ENCODE results near the gene PTTG1IP.

The PTTG1IP gene

GRCh38 chr21:44815852-44816628 lies 57.5 kb downstream of the PTTG1IP start:
- CTCF ChIA-PET: interaction anchor here (0.6 to 1.6 kb wide), 2 partner anchors 77 to 306 kb away, joined by 3 to 6 read pairs; no protein-coding TSS in a partner anchor
- Histone ChIP-seq H3K36me3 (ENCODE audit: control insufficient read depth in 2 of 2, insufficient read depth in 1 of 2, low read length in 2 of 2) (peaks cover 1 to 16% of the 10 kb centered on the region in 2 experiments; a peak in 2 of 3 replicates), H3K4me1 (ENCODE audit: control insufficient read depth, insufficient read depth, low read length) (no peaks in the 10 kb centered on the region), H3K27ac (ENCODE audit: extremely low read depth, low read depth, low read length) (no peak overlapping the region), H3K9me3 (ENCODE audit: control insufficient read depth, insufficient read depth, low read depth, low read length) (no peaks in the 10 kb centered on the region), H3K4me3 (ENCODE audit: low read depth, low read length) (no peak overlapping the region)
- TF ChIP-seq ZNF701 (tag by site-specific recombination; IDR thresholded peaks at IDR 0.05): no peak
- POLR2A ChIA-PET: interaction anchor here (0.6 to 1.6 kb wide), 3 partner anchors 12 to 14 kb away, joined by 3 to 5 read pairs (median 3); partner anchors contain the start of gene UBE2G2

DNA sequence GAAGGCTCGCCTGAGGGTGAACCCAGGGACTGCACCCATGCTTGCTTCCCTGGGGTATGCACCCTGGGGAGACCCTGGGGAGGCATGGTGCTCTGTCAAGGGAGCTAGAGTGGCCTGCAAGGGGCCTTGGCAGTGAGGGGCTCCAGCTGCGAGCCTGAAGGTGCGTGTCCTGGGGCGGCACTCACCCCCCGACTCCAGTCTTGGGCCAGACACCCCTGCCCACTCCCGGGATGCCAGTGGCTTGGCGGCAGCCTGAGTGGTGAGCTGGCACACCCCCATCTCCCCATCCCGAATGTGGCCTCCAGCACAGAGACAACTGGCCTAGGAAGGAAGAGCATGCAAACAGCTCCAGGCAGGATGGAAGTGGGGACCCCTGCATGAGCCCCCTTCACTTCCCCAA lies 58.3 kb downstream of the PTTG1IP start:
- CTCF ChIA-PET: interaction anchor here (0.6 to 1.6 kb wide), 2 partner anchors 78 to 305 kb away, joined by 3 to 6 read pairs; no protein-coding TSS in a partner anchor
- H3K4me3 ChIP-seq (ENCODE audit: low read depth, low read length): no peak overlapping the region
- no peaks in the 10 kb centered on the region for H3K4me1 ChIP-seq (ENCODE audit: control insufficient read depth, insufficient read depth, low read length)
- no peak overlapping the region for H3K27ac ChIP-seq (ENCODE audit: extremely low read depth, low read depth, low read length)
- no peaks in the 10 kb centered on the region for H3K9me3 ChIP-seq (ENCODE audit: control insufficient read depth, insufficient read depth, low read depth, low read length)
- POLR2A ChIA-PET: interaction anchor here (1.5 to 1.6 kb wide), 2 partner anchors 11 to 14 kb away, joined by 3 read pairs; partner anchors contain the start of gene UBE2G2
- TF ChIP-seq ZNF423 (tag by site-specific recombination; IDR thresholded peaks at IDR 0.05) (0 out of 2 replicates have a peak, but pooled peaks have one; percentile 16), ZNF433 (tag by site-specific recombination; IDR thresholded peaks at IDR 0.05; ENCODE audit: low read depth) (no peak), GLIS1 (tag by site-specific recombination; IDR thresholded peaks at IDR 0.05) (peak; percentile 33; the same call in 1 of the 2 replicates), ZNF571 (tag by site-specific recombination; IDR thresholded peaks at IDR 0.05) (no peak)
- H3K36me3 ChIP-seq (ENCODE audit: control insufficient read depth in 2 of 2, insufficient read depth in 1 of 2, low read length in 2 of 2): peaks cover 5 to 24% of the 10 kb centered on the region in 2 experiments; a peak in 2 of 3 replicates

- Histone ChIP-seq H3K9me3 (ENCODE audit: control insufficient read depth, insufficient read depth, low read depth, low read length) (no peaks in the 10 kb centered on the region), H3K27ac (ENCODE audit: extremely low read depth, low read depth, low read length) (no peak overlapping the region), H3K4me1 (ENCODE audit: control insufficient read depth, insufficient read depth, low read length) (no peaks in the 10 kb centered on the region), H3K4me3 (ENCODE audit: low read depth, low read length) (no peak overlapping the region), H3K36me3 (ENCODE audit: control insufficient read depth in 2 of 2, insufficient read depth in 1 of 2, low read length in 2 of 2) (peaks cover 5 to 30% of the 10 kb centered on the region in 2 experiments; a peak in 2 of 3 replicates)
- ChIA-PET CTCF (interaction anchor here (1.6 kb wide), 1 partner anchor 304 kb away, joined by 6 read pairs; no protein-coding TSS in a partner anchor), POLR2A (interaction anchor here (1.5 kb wide), 1 partner anchor 10 kb away, joined by 3 read pairs; no protein-coding TSS in a partner anchor)
- no peak for TF ChIP-seq ZNF16 (tag by site-specific recombination; IDR thresholded peaks at IDR 0.05; ENCODE audit: low read depth)
- no peak for TF ChIP-seq OSR2 (tag by site-specific recombination; IDR thresholded peaks at IDR 0.05)
- no peak for TF ChIP-seq ZNF292 (tag by site-specific recombination; IDR thresholded peaks at IDR 0.05; ENCODE audit: borderline replicate concordance, low read depth)
- no peak for TF ChIP-seq CTCF (tag by site-specific recombination; IDR thresholded peaks at IDR 0.05)
- no peak for TF ChIP-seq ZNF692 (tag by site-specific recombination; IDR thresholded peaks at IDR 0.05)
- TF ChIP-seq ZNF513 (tag by site-specific recombination; IDR thresholded peaks at IDR 0.05): no peak
- no peak for TF ChIP-seq ZNF658 (tag by site-specific recombination; IDR thresholded peaks at IDR 0.05)
- TF ChIP-seq SCRT2 (tag by site-specific recombination; IDR thresholded peaks at IDR 0.05): no peak
- TF ChIP-seq ZNF2 (tag by site-specific recombination; IDR thresholded peaks at IDR 0.05): no peak
- no peak for TF ChIP-seq ZNF274 (IDR thresholded peaks at IDR 0.05; ENCODE audit: low read length)
- no peak for TF ChIP-seq ZNF274 (tag by site-specific recombination; IDR thresholded peaks at IDR 0.05; ENCODE audit: borderline replicate concordance)
- no peak for TF ChIP-seq ZNF239 (tag by site-specific recombination; IDR thresholded peaks at IDR 0.05)
- TF ChIP-seq ZNF501 (tag by site-specific recombination; IDR thresholded peaks at IDR 0.05): no peak
- TF ChIP-seq PBX3 (CRISPR knock-in tag; IDR thresholded peaks at IDR 0.05): no peak
- TF ChIP-seq ZNF335 (tag by site-specific recombination; conservative IDR thresholded peaks at IDR 0.05): no peak
- no peak for TF ChIP-seq ZNF561 (tag by site-specific recombination; IDR thresholded peaks at IDR 0.05; ENCODE audit: borderline replicate concordance)
- no peak for TF ChIP-seq ZNF560 (tag by site-specific recombination; IDR thresholded peaks at IDR 0.05; ENCODE audit: borderline replicate concordance)
- no peak for TF ChIP-seq GLIS1 (tag by site-specific recombination; IDR thresholded peaks at IDR 0.05)
- no peak for TF ChIP-seq ZNF391 (tag by site-specific recombination; IDR thresholded peaks at IDR 0.05; ENCODE audit: borderline replicate concordance, low read depth)
- TF ChIP-seq ZNF548 (tag by site-specific recombination; IDR thresholded peaks at IDR 0.05): no peak
- TF ChIP-seq GLIS2 (tag by site-specific recombination; IDR thresholded peaks at IDR 0.05): no peak
Observed at GRCh38 chr21:44814498-44815023, 58.9 kb downstream of the PTTG1IP start.

Data from HEK293 (cell line).